Measurements from ENCODE around the gene SLC36A1. TPM values are rescaled to one million over a fixed set of nuclear protein-coding genes. Genes with fewer than 3 reads are reported as not detected.

The SLC36A1 gene
- total RNA-seq, 1 experiment from 2014 or later, result 10.4 TPM

DNA sequence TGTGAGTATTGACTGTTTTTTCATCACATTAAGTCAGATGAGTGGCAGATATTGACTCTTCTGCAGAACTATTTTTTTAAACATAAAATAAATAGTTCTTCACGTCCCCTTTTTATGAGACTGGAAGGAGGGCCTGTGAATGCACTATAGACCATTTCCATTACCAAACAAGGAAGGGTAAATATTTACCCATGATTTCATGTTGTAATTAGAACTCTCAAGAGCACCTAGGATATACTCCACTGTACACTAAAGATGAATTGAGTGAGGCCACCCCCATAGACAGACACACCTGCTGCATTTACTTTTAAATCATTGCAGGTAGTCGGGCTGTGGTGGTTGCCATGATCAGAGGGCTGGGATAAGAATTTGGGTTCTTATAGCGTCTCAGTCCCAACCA lies 22.6 kb downstream of the SLC36A1 start:
- no TSS peak for BruUV-seq (replicated peaks)
- TF ChIP-seq, protein P1, sequence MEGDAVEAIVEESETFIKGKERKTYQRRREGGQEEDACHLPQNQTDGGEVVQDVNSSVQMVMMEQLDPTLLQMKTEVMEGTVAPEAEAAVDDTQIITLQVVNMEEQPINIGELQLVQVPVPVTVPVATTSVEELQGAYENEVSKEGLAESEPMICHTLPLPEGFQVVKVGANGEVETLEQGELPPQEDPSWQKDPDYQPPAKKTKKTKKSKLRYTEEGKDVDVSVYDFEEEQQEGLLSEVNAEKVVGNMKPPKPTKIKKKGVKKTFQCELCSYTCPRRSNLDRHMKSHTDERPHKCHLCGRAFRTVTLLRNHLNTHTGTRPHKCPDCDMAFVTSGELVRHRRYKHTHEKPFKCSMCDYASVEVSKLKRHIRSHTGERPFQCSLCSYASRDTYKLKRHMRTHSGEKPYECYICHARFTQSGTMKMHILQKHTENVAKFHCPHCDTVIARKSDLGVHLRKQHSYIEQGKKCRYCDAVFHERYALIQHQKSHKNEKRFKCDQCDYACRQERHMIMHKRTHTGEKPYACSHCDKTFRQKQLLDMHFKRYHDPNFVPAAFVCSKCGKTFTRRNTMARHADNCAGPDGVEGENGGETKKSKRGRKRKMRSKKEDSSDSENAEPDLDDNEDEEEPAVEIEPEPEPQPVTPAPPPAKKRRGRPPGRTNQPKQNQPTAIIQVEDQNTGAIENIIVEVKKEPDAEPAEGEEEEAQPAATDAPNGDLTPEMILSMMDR (IDR thresholded peaks at IDR 0.05; ENCODE audit: unreplicated experiment), result no peak
- CTCF ChIA-PET, result no interaction called here
- intact Hi-C loops (cut with micrococcal nuclease), result no loop called here
- Mint-ChIP-seq H3K4me1 (ENCODE audit: insufficient read depth, unreplicated experiment) (no peaks in the 10 kb centered on the region), H3K27me3 (ENCODE audit: insufficient read depth, unreplicated experiment) (no peaks in the 10 kb centered on the region), H3K4me3 (ENCODE audit: unreplicated experiment) (no peak overlapping the region), H3K27ac (ENCODE audit: low read depth, unreplicated experiment) (no peak overlapping the region), H3K36me3 (ENCODE audit: insufficient read depth, unreplicated experiment) (peaks cover 15% of the 10 kb centered on the region), H3K9me3 (ENCODE audit: unreplicated experiment) (no peaks in the 10 kb centered on the region)
- POLR2A ChIA-PET, result no interaction called here
- DNase-seq (ENCODE audit: unreplicated experiment), result no peak

DNA sequence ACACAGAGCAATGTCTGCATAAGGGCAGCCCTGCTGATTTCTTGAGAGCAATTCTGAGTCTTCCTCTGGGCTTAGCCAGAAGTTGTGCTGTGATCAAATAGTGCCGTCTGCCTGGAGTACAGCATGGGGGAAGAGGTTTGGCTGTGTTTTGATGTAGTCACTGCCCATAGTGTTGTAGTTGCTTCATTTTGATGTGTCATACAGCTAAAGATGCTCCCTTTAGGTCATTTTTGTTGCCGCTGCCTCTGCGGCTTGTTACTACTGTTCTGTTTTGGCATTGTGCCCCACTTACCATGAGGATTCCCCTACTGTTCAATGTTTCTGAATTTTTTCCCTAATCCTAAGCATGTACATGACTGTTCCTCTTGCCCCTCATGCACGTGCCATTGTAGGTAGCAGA lies 23.0 kb downstream of the SLC36A1 start:
- DNase-seq (ENCODE audit: unreplicated experiment), result peak; percentile 65
- ChIA-PET CTCF (no interaction called here), POLR2A (no interaction called here)
- no peaks in the 10 kb centered on the region for H3K9me3 Mint-ChIP-seq (ENCODE audit: unreplicated experiment)
- TF ChIP-seq, protein P1 (IDR thresholded peaks at IDR 0.05; ENCODE audit: unreplicated experiment), result no peak
- intact Hi-C loops (cut with micrococcal nuclease), result no loop called here
- BruUV-seq (replicated peaks), result no TSS peak
- H3K36me3 Mint-ChIP-seq (ENCODE audit: insufficient read depth, unreplicated experiment), result peaks cover 14% of the 10 kb centered on the region
- H3K4me3 Mint-ChIP-seq (ENCODE audit: unreplicated experiment), result no peak overlapping the region
- no peaks in the 10 kb centered on the region for H3K4me1 Mint-ChIP-seq (ENCODE audit: insufficient read depth, unreplicated experiment)
- H3K27ac Mint-ChIP-seq (ENCODE audit: low read depth, unreplicated experiment), result no peak overlapping the region
- H3K27me3 Mint-ChIP-seq (ENCODE audit: insufficient read depth, unreplicated experiment), result no peaks in the 10 kb centered on the region

DNA sequence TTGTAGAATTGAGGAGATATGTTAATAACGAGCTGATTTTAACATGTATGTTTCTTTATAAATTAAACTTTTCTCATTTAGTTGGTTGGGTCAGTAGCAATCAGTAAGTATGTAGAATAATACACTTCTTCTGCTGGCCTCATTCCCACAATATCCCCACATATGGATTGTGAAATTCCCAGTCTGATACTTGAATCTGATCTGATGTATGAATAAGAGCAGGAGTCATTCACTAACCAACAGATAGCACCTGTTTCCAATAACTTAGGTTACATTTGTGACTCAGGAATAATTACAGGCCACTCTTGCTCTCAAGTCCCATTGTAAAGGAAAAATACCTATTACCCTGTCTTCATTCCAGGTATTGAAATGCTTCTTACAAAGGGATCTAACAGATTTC lies 23.9 kb downstream of the SLC36A1 start:
- no peaks in the 10 kb centered on the region for H3K4me1 Mint-ChIP-seq (ENCODE audit: insufficient read depth, unreplicated experiment)
- no peak overlapping the region for H3K4me3 Mint-ChIP-seq (ENCODE audit: unreplicated experiment)
- ChIA-PET CTCF (interaction anchor here (0.7 kb wide), 1 partner anchor 489 kb away, joined by 4 read pairs; no protein-coding TSS in a partner anchor), POLR2A (interaction anchor here (1.5 kb wide), 1 partner anchor 24 kb away, joined by 5 read pairs; the partner anchor contains the start of gene SLC36A1)
- no peak for DNase-seq (ENCODE audit: unreplicated experiment)
- BruUV-seq (replicated peaks), result no TSS peak
- H3K36me3 Mint-ChIP-seq (ENCODE audit: insufficient read depth, unreplicated experiment), result peaks cover 14% of the 10 kb centered on the region
- no peak overlapping the region for H3K27ac Mint-ChIP-seq (ENCODE audit: low read depth, unreplicated experiment)
- TF ChIP-seq, protein P1 (IDR thresholded peaks at IDR 0.05; ENCODE audit: unreplicated experiment), result no peak
- H3K9me3 Mint-ChIP-seq (ENCODE audit: unreplicated experiment), result no peaks in the 10 kb centered on the region
- no peaks in the 10 kb centered on the region for H3K27me3 Mint-ChIP-seq (ENCODE audit: insufficient read depth, unreplicated experiment)
- intact Hi-C loops (cut with micrococcal nuclease), result no loop called here

DNA sequence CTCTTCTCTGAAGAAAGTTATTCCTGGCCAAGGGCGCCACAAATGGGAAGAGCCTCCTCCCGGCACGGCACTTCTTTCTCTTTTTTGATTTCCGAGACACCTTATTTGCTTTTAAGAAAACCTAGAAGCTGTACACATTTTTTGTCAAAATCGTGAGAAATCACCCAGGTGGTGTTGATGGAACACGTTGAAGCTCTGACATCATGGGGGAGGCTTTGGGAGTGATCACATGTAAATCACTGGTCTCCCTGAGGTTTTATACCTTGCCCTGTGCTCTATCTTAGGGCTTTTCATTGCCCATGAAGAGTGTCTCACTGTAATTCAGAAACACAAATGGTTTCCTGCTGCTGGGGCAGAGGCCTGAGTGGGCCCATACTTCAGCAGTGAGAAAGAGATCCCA lies 27.4 kb downstream of the SLC36A1 start:
- H3K9me3 Mint-ChIP-seq (ENCODE audit: unreplicated experiment), result no peaks in the 10 kb centered on the region
- POLR2A ChIA-PET, result interaction anchor here (0.7 kb wide), 1 partner anchor 337 kb away, joined by 4 read pairs; no protein-coding TSS in a partner anchor
- CTCF ChIA-PET, result interaction anchor here (0.7 to 1.3 kb wide), 3 partner anchors 10 to 27 kb away, joined by 3 to 7 read pairs (median 4); no protein-coding TSS in a partner anchor

More for the DNA sequence above, 27.4 kb downstream of the SLC36A1 start:
- Mint-ChIP-seq H3K4me3 (ENCODE audit: unreplicated experiment) (no peak overlapping the region), H3K27me3 (ENCODE audit: insufficient read depth, unreplicated experiment) (no peaks in the 10 kb centered on the region), H3K4me1 (ENCODE audit: insufficient read depth, unreplicated experiment) (no peaks in the 10 kb centered on the region), H3K27ac (ENCODE audit: low read depth, unreplicated experiment) (no peak overlapping the region), H3K36me3 (ENCODE audit: insufficient read depth, unreplicated experiment) (peaks cover 20% of the 10 kb centered on the region)
- BruUV-seq (replicated peaks), result no TSS peak
- no peak for DNase-seq (ENCODE audit: unreplicated experiment)
- TF ChIP-seq, protein P1 (IDR thresholded peaks at IDR 0.05; ENCODE audit: unreplicated experiment), result no peak
- intact Hi-C loops (cut with micrococcal nuclease), result no loop called here
